LNCaP clone FGC (cell line): Measurements from ENCODE around the gene AHI1.

Experiments
- DNase-seq: peaks from one replicate; pipeline ENCODE4 v3.0.0-alpha.2; 2011; ENCODE audit warnings: low read depth
- H3K4me3 ChIP-seq: 2 replicates; pipeline ENCODE4 v1.5.1; 2011; ENCODE audit warnings: mild to moderate bottlenecking, low read depth, low read length, control low read depth
- TF ChIP-seq, protein P1 (sequence below): IDR thresholded peaks from 2 replicates; pipeline ENCODE4 v1.5.1; 2012; ENCODE audit warnings: mild to moderate bottlenecking; ENCODE audit not compliant: control insufficient read depth, insufficient read depth; ENCODE audit errors: extremely low read depth

Gene AHI1

DNA sequence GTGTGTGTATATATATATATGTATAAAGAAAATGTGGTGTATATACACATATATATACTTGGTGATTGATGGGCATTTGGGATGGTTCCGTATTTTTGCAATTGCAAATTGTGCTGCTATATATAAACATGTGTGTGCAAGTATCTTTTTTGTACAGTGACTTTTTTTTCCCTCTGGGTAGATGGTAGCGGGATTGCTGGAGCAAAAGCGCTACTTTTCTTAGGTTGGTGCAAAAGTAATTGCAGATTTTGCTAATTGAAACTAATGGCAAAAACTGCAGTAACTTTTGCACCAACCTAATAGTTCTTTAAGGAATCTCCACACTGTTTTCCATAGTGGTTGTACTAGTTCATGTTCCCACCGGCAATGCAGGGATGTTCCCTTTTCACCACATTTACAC lies 135.4 kb downstream of the AHI1 start:
- no peak overlapping the region for H3K4me3 ChIP-seq
- DNase-seq, result no peak
- TF ChIP-seq, protein P1, sequence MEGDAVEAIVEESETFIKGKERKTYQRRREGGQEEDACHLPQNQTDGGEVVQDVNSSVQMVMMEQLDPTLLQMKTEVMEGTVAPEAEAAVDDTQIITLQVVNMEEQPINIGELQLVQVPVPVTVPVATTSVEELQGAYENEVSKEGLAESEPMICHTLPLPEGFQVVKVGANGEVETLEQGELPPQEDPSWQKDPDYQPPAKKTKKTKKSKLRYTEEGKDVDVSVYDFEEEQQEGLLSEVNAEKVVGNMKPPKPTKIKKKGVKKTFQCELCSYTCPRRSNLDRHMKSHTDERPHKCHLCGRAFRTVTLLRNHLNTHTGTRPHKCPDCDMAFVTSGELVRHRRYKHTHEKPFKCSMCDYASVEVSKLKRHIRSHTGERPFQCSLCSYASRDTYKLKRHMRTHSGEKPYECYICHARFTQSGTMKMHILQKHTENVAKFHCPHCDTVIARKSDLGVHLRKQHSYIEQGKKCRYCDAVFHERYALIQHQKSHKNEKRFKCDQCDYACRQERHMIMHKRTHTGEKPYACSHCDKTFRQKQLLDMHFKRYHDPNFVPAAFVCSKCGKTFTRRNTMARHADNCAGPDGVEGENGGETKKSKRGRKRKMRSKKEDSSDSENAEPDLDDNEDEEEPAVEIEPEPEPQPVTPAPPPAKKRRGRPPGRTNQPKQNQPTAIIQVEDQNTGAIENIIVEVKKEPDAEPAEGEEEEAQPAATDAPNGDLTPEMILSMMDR, result no peak

DNA sequence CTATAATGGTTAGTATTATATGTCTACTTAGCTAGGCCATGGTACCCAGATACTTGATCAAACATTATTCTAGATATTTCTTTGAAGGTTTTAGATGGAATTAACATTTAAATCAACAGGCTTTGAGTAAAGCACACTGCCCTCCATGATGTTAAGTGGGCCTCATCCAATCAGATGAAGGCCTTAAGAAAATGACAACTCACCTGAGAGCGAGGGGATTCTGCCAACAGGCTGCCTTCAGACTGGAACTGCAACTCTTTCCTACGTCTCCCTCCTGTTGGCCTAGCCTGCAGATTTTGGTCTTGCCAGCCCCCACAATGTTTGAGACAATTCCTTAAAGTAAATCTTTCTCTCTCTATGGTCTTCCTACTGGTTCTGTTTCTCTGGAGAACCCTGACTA lies 137.3 kb downstream of the AHI1 start:
- no peak for DNase-seq
- H3K4me3 ChIP-seq, result no peak overlapping the region
- TF ChIP-seq, protein P1, result no peak

GRCh38 chr6:135358985-135359384 lies 138.6 kb downstream of the AHI1 start:
- no peak for DNase-seq
- no peak overlapping the region for H3K4me3 ChIP-seq
- TF ChIP-seq, protein P1, result no peak

GRCh38 chr6:135358251-135358821 lies 139.2 kb downstream of the AHI1 start:
- no peak overlapping the region for H3K4me3 ChIP-seq
- no peak for DNase-seq
- TF ChIP-seq, protein P1, result no peak

- DNase-seq, result no peak
- TF ChIP-seq, protein P1, result no peak
- H3K4me3 ChIP-seq, result no peak overlapping the region
These were observed 143.1 kb downstream of the AHI1 start for GRCh38 chr6:135354407-135354806.

DNA sequence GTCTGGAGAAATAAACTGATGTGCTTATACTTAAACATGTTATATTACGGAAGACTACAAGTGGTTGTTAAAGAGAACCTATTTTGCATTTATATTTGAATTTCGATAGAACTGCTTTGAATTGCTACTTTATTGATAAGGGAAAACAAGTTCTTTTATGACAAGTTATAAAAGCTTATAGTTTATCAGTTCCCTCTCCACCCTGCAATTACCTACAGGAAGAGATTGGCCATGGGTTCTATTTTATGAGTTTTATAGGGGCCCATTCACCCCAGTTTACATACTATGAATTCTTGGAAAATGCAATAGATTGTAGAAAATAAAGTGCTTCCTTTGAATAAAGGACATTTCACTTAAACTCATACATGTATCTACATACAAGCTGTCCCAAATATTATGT lies 144.4 kb downstream of the AHI1 start:
- no peak overlapping the region for H3K4me3 ChIP-seq
- no peak for DNase-seq
- TF ChIP-seq, protein P1, result no peak

DNA sequence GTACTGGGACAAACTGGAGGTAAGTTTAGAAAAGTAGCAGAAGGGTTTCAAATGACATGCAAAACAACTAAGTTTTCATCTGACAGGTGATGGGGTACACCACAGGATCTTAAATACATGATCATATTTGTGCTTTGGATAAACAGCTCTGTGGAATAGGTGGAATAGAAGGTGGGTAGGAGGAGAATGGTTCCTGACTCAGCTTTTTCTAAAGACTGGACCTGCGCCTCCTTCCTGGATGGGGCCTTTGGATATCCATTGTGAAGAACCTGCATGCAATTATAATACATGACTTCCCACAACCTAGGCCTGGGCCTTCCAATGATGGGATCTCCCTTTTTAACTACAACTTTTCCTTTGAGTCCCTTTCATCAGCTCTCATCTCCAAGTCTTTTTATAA lies 145.9 kb downstream of the AHI1 start:
- TF ChIP-seq, protein P1, result no peak
- no peak for DNase-seq

More for the DNA sequence above, 145.9 kb downstream of the AHI1 start:
- no peak overlapping the region for H3K4me3 ChIP-seq
